H1 (cell line): ENCODE data around the gene ZNF396. TPM values are rescaled to one million over a fixed set of nuclear protein-coding genes. Genes with fewer than 3 reads are reported as not detected.

ENCODE experiments used
- CTCF ChIA-PET: fragments of 300-600 bp; sonication (Branson Sonifier 250); formaldehyde crosslinking; loops from one replicate; lab custom pipeline; 2021; ENCODE audit not compliant: partially characterized antibody; lab: Charles Lee
- POLR2A ChIA-PET: fragments of 300-600 bp; sonication (Branson Sonifier 250); formaldehyde crosslinking; loops from one replicate; lab custom pipeline; 2021; ENCODE audit warnings: inconsistent platforms; ENCODE audit not compliant: partially characterized antibody; lab: Charles Lee
- DNase-seq, 2 experiments: peaks; one replicate each; pipeline versions ENCODE4 v3.0.0 to v3.0.0-alpha.2; 2010 to 2022; ENCODE audit warnings: low spot score in 2 of 2, low read depth in 1 of 2, mixed read lengths in 1 of 2
- FAIRE-seq: peaks from 2 replicates; lab custom pipeline; 2011; peaks lifted over from hg19 to GRCh38; lab: Jason Lieb, UNC
- H2AFZ ChIP-seq: 2 replicates; pipeline ENCODE4 v1.8.1; 2012; ENCODE audit warnings: low read length, inconsistent platforms
- H2AK5ac ChIP-seq: 2 replicates; pipeline ENCODE4 v1.6.1; 2013; ENCODE audit warnings: low read depth, low read length
- H2BK120ac ChIP-seq: replicated peaks from 2 replicates; pipeline ENCODE3; 2013; ENCODE audit warnings: low read depth, low read length, inconsistent platforms
- H2BK12ac ChIP-seq: 2 replicates; pipeline ENCODE4 v1.6.1; 2013; ENCODE audit warnings: low read depth, low read length
- H2BK15ac ChIP-seq: 2 replicates; pipeline ENCODE4 v1.6.1; 2013; ENCODE audit warnings: low read length
- H2BK20ac ChIP-seq: 2 replicates; pipeline ENCODE4 v1.6.1; 2013; ENCODE audit warnings: low read length
- H2BK5ac ChIP-seq: 2 replicates; pipeline ENCODE4 v1.6.1; 2013; ENCODE audit warnings: low read depth, low read length
- H3K14ac ChIP-seq: 2 replicates; pipeline ENCODE4 v1.6.1; 2013; ENCODE audit warnings: inconsistent platforms; ENCODE audit not compliant: insufficient read length
- H3K18ac ChIP-seq: 2 replicates; pipeline ENCODE4 v1.6.1; 2013; ENCODE audit warnings: low read length; ENCODE audit errors: extremely low read depth
- H3K23ac ChIP-seq: 2 replicates; pipeline ENCODE4 v1.6.1; 2013; ENCODE audit warnings: inconsistent platforms; ENCODE audit not compliant: insufficient read length
- H3K23me2 ChIP-seq: 2 replicates; pipeline ENCODE4 v1.6.1; 2013; ENCODE audit warnings: low read depth, low read length
- H3K27ac ChIP-seq: 2 replicates; pipeline ENCODE4 v1.6.1; 2011; ENCODE audit warnings: low read depth, low read length, inconsistent platforms
- H3K27me3 ChIP-seq, 4 experiments: replicated peaks in 1 of 4; 1 replicate in 1 of 4; 2 replicates in 3 of 4; pipeline versions ENCODE4 v1.6.1 to v1.8.1; 2011 to 2013; ENCODE audit warnings: low read length in 3 of 4, mild to moderate bottlenecking in 3 of 4, inconsistent platforms in 2 of 4, mixed read lengths in 2 of 4, moderate library complexity in 1 of 4; ENCODE audit not compliant: control insufficient read depth in 3 of 4, insufficient read depth in 3 of 4; ENCODE audit errors: extremely low read depth in 1 of 4
- H3K36me3 ChIP-seq, 4 experiments: 2 replicates each; pipeline versions ENCODE4 v1.6.1 to v1.8.1; 2011 to 2013; ENCODE audit warnings: mild to moderate bottlenecking in 4 of 4, low read length in 3 of 4, moderate library complexity in 2 of 4, control low read depth in 1 of 4, inconsistent platforms in 1 of 4; ENCODE audit not compliant: insufficient read depth in 4 of 4, control insufficient read depth in 2 of 4
- H3K4ac ChIP-seq: replicated peaks from 2 replicates; pipeline ENCODE3; 2013; ENCODE audit warnings: low read length, low read depth, mixed read lengths, inconsistent platforms; ENCODE audit not compliant: insufficient read length
- H3K4me1 ChIP-seq, 4 experiments: replicated peaks in 1 of 4; 1 replicate in 1 of 4; 2 replicates in 3 of 4; pipeline versions ENCODE4 v1.6.1 to v1.8.1; 2011 to 2013; ENCODE audit warnings: low read length in 3 of 4, inconsistent platforms in 2 of 4, mixed read lengths in 1 of 4; ENCODE audit not compliant: insufficient read depth in 4 of 4, control insufficient read depth in 3 of 4
- H3K4me2 ChIP-seq, 2 experiments: 2 replicates each; pipeline versions ENCODE4 v1.6.1 to v1.8.1; 2011 to 2013; ENCODE audit warnings: low read depth in 2 of 2, low read length in 2 of 2, control low read depth in 1 of 2, inconsistent platforms in 1 of 2, mild to moderate bottlenecking in 1 of 2; ENCODE audit not compliant: insufficient read depth in 1 of 2
- H3K4me3 ChIP-seq, 4 experiments: fragments of 200-600, 300-600 bp in 1 of 4; sonication (generic), shearing (Covaris generic), sonication (Bioruptor Twin) in 1 of 4; 2 replicates each; pipeline versions ENCODE4 v1.5.1 to v1.8.1; 2011 to 2016; ENCODE audit warnings: low read length in 4 of 4, low read depth in 3 of 4, control low read depth in 2 of 4, inconsistent platforms in 2 of 4, mild to moderate bottlenecking in 2 of 4, mixed read lengths in 1 of 4, moderate library complexity in 1 of 4; ENCODE audit not compliant: insufficient read depth in 2 of 4; ENCODE audit errors: extremely low read depth in 1 of 4
- H3K56ac ChIP-seq: replicated peaks from 2 replicates; pipeline ENCODE3; 2013; ENCODE audit warnings: low read depth, mild to moderate bottlenecking, mixed read lengths, low read length, inconsistent platforms; ENCODE audit not compliant: insufficient read length
- H3K79me1 ChIP-seq: 2 replicates; pipeline ENCODE4 v1.6.1; 2013; ENCODE audit warnings: low read depth, low read length, control low read depth
- H3K79me2 ChIP-seq, 2 experiments: 2 replicates each; pipeline versions ENCODE4 v1.6.1 to v1.8.1; 2012 to 2013; ENCODE audit warnings: low read length in 2 of 2, mild to moderate bottlenecking in 2 of 2, inconsistent platforms in 1 of 2; ENCODE audit not compliant: insufficient read depth in 2 of 2, control insufficient read depth in 1 of 2
- H3K9ac ChIP-seq, 4 experiments: replicated peaks in 1 of 4; 1 replicate in 1 of 4; 2 replicates in 3 of 4; pipeline versions ENCODE4 v1.6.1 to v1.8.1; 2011 to 2013; ENCODE audit warnings: low read depth in 3 of 4, low read length in 3 of 4, control low read depth in 2 of 4, mild to moderate bottlenecking in 2 of 4, moderate library complexity in 2 of 4, inconsistent platforms in 1 of 4; ENCODE audit errors: extremely low read depth in 1 of 4
- H3K9me3 ChIP-seq, 2 experiments: 2 replicates each; pipeline versions ENCODE4 v1.6.1 to v1.8.1; 2012 to 2013; ENCODE audit warnings: mild to moderate bottlenecking in 2 of 2, moderate library complexity in 2 of 2, control low read depth in 1 of 2, inconsistent platforms in 1 of 2, low read depth in 1 of 2, low read length in 1 of 2, mixed read lengths in 1 of 2; ENCODE audit not compliant: insufficient read depth in 2 of 2
- H4K20me1 ChIP-seq, 2 experiments: replicated peaks in 1 of 2; 2 replicates each; pipeline versions ENCODE3 to v1.8.1; 2011 to 2013; ENCODE audit warnings: inconsistent platforms in 2 of 2, low read length in 2 of 2, mild to moderate bottlenecking in 1 of 2; ENCODE audit not compliant: insufficient read depth in 2 of 2, control insufficient read depth in 1 of 2
- H4K5ac ChIP-seq: 2 replicates; pipeline ENCODE4 v1.6.1; 2013; ENCODE audit warnings: low read length, low read depth, mixed read lengths, inconsistent platforms; ENCODE audit not compliant: insufficient read length
- H4K8ac ChIP-seq: 2 replicates; pipeline ENCODE4 v1.8.0; 2013; ENCODE audit warnings: mild to moderate bottlenecking, moderate library complexity, low read length, inconsistent platforms; ENCODE audit not compliant: insufficient read depth; ENCODE audit errors: extremely low read depth
- H4K91ac ChIP-seq: replicated peaks from 2 replicates; pipeline ENCODE3; 2013; ENCODE audit warnings: low read length, mixed read lengths, inconsistent platforms; ENCODE audit not compliant: insufficient read length
- ATF2 ChIP-seq: IDR thresholded peaks from 2 replicates; pipeline ENCODE4 v1.6.1; 2012; ENCODE audit warnings: low read length, inconsistent platforms
- E2F6 ChIP-seq: IDR thresholded peaks from 2 replicates; pipeline ENCODE4 v1.6.1; 2012; ENCODE audit warnings: inconsistent platforms
- GTF2F1 ChIP-seq: IDR thresholded peaks from 2 replicates; pipeline ENCODE4 v1.6.1; 2012; ENCODE audit warnings: low read depth, low read length, improper control_type of control experiment, borderline replicate concordance
- HDAC2 ChIP-seq, 2 experiments: fragments of 300-600 bp in 1 of 2; sonication (generic) in 1 of 2; IDR thresholded peaks; 2 replicates each; pipeline ENCODE4 v1.6.1; 2011 to 2012; ENCODE audit warnings: low read depth in 2 of 2, low read length in 2 of 2, mild to moderate bottlenecking in 2 of 2, moderate library complexity in 2 of 2, borderline replicate concordance in 1 of 2, inconsistent platforms in 1 of 2
- SP4 ChIP-seq: IDR thresholded peaks from 2 replicates; pipeline ENCODE4 v1.6.1; 2012; ENCODE audit warnings: low read length, inconsistent platforms
- TBP ChIP-seq: IDR thresholded peaks from 2 replicates; pipeline ENCODE4 v1.6.1; 2011; ENCODE audit warnings: low read depth, low read length, improper control_type of control experiment
- WGBS, 2 experiments: shearing (Covaris generic) in 1 of 2; methylation state at CpG; one replicate each; pipeline versions ENCODE4 v1.1.6 to v1.1.7; 2013 to 2015; ENCODE audit warnings: low lambda C conversion rate in 2 of 2, mixed read lengths in 2 of 2, inconsistent platforms in 1 of 2, low coverage in 1 of 2, missing lambda C conversion rate in 1 of 2; ENCODE audit not compliant: insufficient replicate concordance in 2 of 2, insufficient coverage in 1 of 2, insufficient read length in 1 of 2; ENCODE audit errors: extremely low coverage in 1 of 2, missing lambda C conversion rate in 1 of 2; 5-methylcytosine and 5-hydroxymethylcytosine counted together
- polyA plus RNA-seq, 7 experiments: library from polyadenylated mRNA; depleted of rRNA in 3 of 7; stranded (reverse) in 5 of 7; unstranded in 2 of 7; fragments of >200 nt in 5 of 7; fragments of 200-250 nt in 2 of 7; gene quantifications; 1 replicate in 5 of 7; 2 replicates in 1 of 7; 4 replicates in 1 of 7; pipeline versions ENCODE4 v1.2.1 to v1.2.3, GENCODE V29; 2011 to 2013; ENCODE audit warnings: missing spikeins in 2 of 7, mixed read lengths in 2 of 7
- total RNA-seq: library from RNA; stranded (reverse); fragmentation: NEBNext Ultra II Directional; extraction: Animal tissue kit (Norgen Biotek cat#: 25700); gene quantifications from 2 replicates; pipeline ENCODE4 v1.2.1, GENCODE V29; 2021
- TF ChIP-seq, protein P1 (sequence below): IDR thresholded peaks from 2 replicates; pipeline ENCODE4 v1.6.1; 2011; ENCODE audit warnings: low read depth, mild to moderate bottlenecking, low read length; ENCODE audit not compliant: insufficient read depth
- TF ChIP-seq, protein P2 (sequence below), 3 experiments: IDR thresholded peaks; 1 replicate in 2 of 3; 2 replicates in 1 of 3; pipeline versions ENCODE4 v1.5.1 to v1.6.1; 2011; ENCODE audit warnings: low read length in 3 of 3, mild to moderate bottlenecking in 3 of 3, inconsistent platforms in 2 of 3, low read depth in 1 of 3, moderate library complexity in 1 of 3; ENCODE audit not compliant: insufficient read depth in 1 of 3; ENCODE audit errors: control extremely low read depth in 1 of 3

Gene ZNF396
- total and polyA plus RNA-seq, 2 of the 8 experiments (the other 6 are each of a cell fraction or from before 2014, with no cell fraction given): 0.44 to 0.74 TPM

DNA sequence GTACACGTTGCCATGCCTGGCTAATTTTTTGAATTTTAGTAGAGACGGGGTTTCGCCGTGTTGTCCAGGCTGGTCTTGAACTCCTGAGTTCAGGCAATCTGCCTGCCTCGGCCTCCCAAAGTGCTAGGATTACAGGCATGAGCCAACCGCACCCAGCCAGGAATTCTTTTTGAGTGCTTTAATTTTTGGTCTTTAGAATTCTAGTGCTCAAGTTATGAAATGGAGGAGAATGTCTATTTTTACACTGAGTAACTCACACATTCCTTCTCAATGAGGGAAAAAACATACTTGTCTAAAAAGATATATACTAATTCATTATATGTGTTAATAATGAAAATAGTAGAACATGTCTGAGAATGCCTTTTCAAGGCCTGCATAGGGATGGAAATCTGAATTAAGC, 8.5 kb downstream of the ZNF396 start:
- H3K23ac ChIP-seq: no peak overlapping the region
- no peak overlapping the region for H2BK20ac ChIP-seq
- no peak overlapping the region for H3K9ac ChIP-seq
- H3K36me3 ChIP-seq: no peaks in the 10 kb centered on the region
- H2BK120ac ChIP-seq: no peak overlapping the region
- no peak overlapping the region for H3K4ac ChIP-seq
- H3K23me2 ChIP-seq: no peaks in the 10 kb centered on the region
- no peaks in the 10 kb centered on the region for H3K27me3 ChIP-seq
- no peaks in the 10 kb centered on the region for H4K20me1 ChIP-seq
- H4K8ac ChIP-seq: no peak overlapping the region
- H3K56ac ChIP-seq: no peak overlapping the region
- H3K4me3 ChIP-seq: no peak overlapping the region
- ChIA-PET CTCF (interaction anchor here (1.1 to 2.3 kb wide), 3 partner anchors 13 to 39 kb away, joined by 4 to 5 read pairs (median 4); no protein-coding TSS in a partner anchor), POLR2A (no interaction called here)
- H3K4me1 ChIP-seq: no peaks in the 10 kb centered on the region
- H2BK5ac ChIP-seq: no peak overlapping the region
- H4K91ac ChIP-seq: no peak overlapping the region
- H4K5ac ChIP-seq: no peak overlapping the region
- 94% methylated on average over 6 of the region's 6 CpGs; no CpG with 5 or more reads in 1 of the 2 experiments for WGBS, 2 experiments
- DNase-seq: no peak
- no peak overlapping the region for H2AFZ ChIP-seq
- H2AK5ac ChIP-seq: no peak overlapping the region
- H3K79me1 ChIP-seq: no peaks in the 10 kb centered on the region
- no peak overlapping the region for H3K27ac ChIP-seq
- no peak for FAIRE-seq
- no peak overlapping the region for H2BK12ac ChIP-seq
- no peaks in the 10 kb centered on the region for H3K79me2 ChIP-seq
- no peak overlapping the region for H3K4me2 ChIP-seq
- H2BK15ac ChIP-seq: no peak overlapping the region
- H3K9me3 ChIP-seq: no peaks in the 10 kb centered on the region
- H3K14ac ChIP-seq: no peak overlapping the region
- no peak overlapping the region for H3K18ac ChIP-seq
- TF ChIP-seq, protein P1, sequence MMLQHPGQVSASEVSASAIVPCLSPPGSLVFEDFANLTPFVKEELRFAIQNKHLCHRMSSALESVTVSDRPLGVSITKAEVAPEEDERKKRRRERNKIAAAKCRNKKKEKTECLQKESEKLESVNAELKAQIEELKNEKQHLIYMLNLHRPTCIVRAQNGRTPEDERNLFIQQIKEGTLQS: no peak
- no peak for TF ChIP-seq ATF2
- TF ChIP-seq E2F6: no peak
- TF ChIP-seq GTF2F1: no peak
- no peak for TF ChIP-seq TBP
- TF ChIP-seq SP4: no peak
- no peak for TF ChIP-seq HDAC2 (IDR thresholded peaks at IDR 0.05; ENCODE audit: borderline replicate concordance in 1 of 2, low read depth in 2 of 2, low read length in 2 of 2)
- TF ChIP-seq, protein P2, sequence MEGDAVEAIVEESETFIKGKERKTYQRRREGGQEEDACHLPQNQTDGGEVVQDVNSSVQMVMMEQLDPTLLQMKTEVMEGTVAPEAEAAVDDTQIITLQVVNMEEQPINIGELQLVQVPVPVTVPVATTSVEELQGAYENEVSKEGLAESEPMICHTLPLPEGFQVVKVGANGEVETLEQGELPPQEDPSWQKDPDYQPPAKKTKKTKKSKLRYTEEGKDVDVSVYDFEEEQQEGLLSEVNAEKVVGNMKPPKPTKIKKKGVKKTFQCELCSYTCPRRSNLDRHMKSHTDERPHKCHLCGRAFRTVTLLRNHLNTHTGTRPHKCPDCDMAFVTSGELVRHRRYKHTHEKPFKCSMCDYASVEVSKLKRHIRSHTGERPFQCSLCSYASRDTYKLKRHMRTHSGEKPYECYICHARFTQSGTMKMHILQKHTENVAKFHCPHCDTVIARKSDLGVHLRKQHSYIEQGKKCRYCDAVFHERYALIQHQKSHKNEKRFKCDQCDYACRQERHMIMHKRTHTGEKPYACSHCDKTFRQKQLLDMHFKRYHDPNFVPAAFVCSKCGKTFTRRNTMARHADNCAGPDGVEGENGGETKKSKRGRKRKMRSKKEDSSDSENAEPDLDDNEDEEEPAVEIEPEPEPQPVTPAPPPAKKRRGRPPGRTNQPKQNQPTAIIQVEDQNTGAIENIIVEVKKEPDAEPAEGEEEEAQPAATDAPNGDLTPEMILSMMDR (IDR thresholded peaks at IDR 0.05; ENCODE audit: control extremely low read depth in 1 of 3, insufficient read depth in 1 of 3, low read depth in 1 of 3, low read length in 3 of 3): no peak
